H9 (cell line): ENCODE measurements around the gene ZDHHC3. TPM values are rescaled to one million over a fixed set of nuclear protein-coding genes. Genes with fewer than 3 reads are reported as not detected.
A peak's percentile ranks its signal among the peaks of the same experiment; 100 is the strongest.

Experiments used
- DNase-seq: peaks from one replicate; pipeline ENCODE4 v3.0.0-alpha.2; 2017
- H2AFZ ChIP-seq: one replicate; pipeline ENCODE4 v1.6.1; 2013; ENCODE audit warnings: mild to moderate bottlenecking, low read length, control low read depth, moderate library complexity
- H2AK5ac ChIP-seq: 2 replicates; pipeline ENCODE4 v1.6.1; 2013; ENCODE audit warnings: low read length, control low read depth, mixed read lengths; ENCODE audit not compliant: insufficient read length
- H2BK120ac ChIP-seq: one replicate; pipeline ENCODE4 v1.6.1; 2013; ENCODE audit warnings: low read depth, mild to moderate bottlenecking, low read length, control low read depth, inconsistent platforms; ENCODE audit not compliant: poor library complexity, severe bottlenecking
- H2BK12ac ChIP-seq: 2 replicates; pipeline ENCODE4 v1.6.1; 2013; ENCODE audit warnings: low read length, control low read depth, mixed read lengths, low read depth; ENCODE audit not compliant: insufficient read length
- H2BK15ac ChIP-seq: 2 replicates; pipeline ENCODE4 v1.6.1; 2013; ENCODE audit warnings: low read depth, low read length, control low read depth
- H2BK20ac ChIP-seq: one replicate; pipeline ENCODE4 v1.6.1; 2013; ENCODE audit warnings: low read depth, mild to moderate bottlenecking, low read length, control low read depth, inconsistent platforms; ENCODE audit not compliant: poor library complexity, severe bottlenecking
- H2BK5ac ChIP-seq: 2 replicates; pipeline ENCODE4 v1.6.1; 2013; ENCODE audit warnings: low read length, control low read depth, mixed read lengths; ENCODE audit not compliant: insufficient read length
- H3K14ac ChIP-seq: 2 replicates; pipeline ENCODE4 v1.6.1; 2013; ENCODE audit warnings: low read length, control low read depth; ENCODE audit not compliant: insufficient read depth
- H3K18ac ChIP-seq: 2 replicates; pipeline ENCODE4 v1.6.1; 2013; ENCODE audit warnings: low read depth, mild to moderate bottlenecking, mixed read lengths, low read length, control low read depth; ENCODE audit not compliant: insufficient read length
- H3K23ac ChIP-seq: 2 replicates; pipeline ENCODE4 v1.6.1; 2013; ENCODE audit warnings: low read length, control low read depth, mixed read lengths, low read depth; ENCODE audit not compliant: insufficient read length
- H3K23me2 ChIP-seq: 2 replicates; pipeline ENCODE4 v1.6.1; 2013; ENCODE audit warnings: low read depth, mild to moderate bottlenecking, mixed read lengths, low read length, control low read depth; ENCODE audit not compliant: insufficient read length, poor library complexity, severe bottlenecking
- H3K27ac ChIP-seq: 2 replicates; pipeline ENCODE4 v1.5.1; 2013; ENCODE audit warnings: low read length, control low read depth, mixed read lengths, low read depth; ENCODE audit not compliant: insufficient read length
- H3K27me3 ChIP-seq: 2 replicates; pipeline ENCODE4 v1.6.1; 2013; ENCODE audit warnings: low read length, control low read depth, inconsistent platforms; ENCODE audit not compliant: insufficient read depth
- H3K4ac ChIP-seq: 2 replicates; pipeline ENCODE4 v1.6.1; 2013; ENCODE audit warnings: low read depth, mild to moderate bottlenecking, control low read depth, inconsistent platforms, low read length, moderate library complexity
- H3K4me1 ChIP-seq: 2 replicates; pipeline ENCODE4 v1.6.1; 2013; ENCODE audit warnings: low read length, control low read depth, inconsistent platforms; ENCODE audit not compliant: insufficient read depth
- H3K4me2 ChIP-seq: 2 replicates; pipeline ENCODE4 v1.6.1; 2013; ENCODE audit warnings: low read length, control low read depth, mixed read lengths; ENCODE audit not compliant: insufficient read length, insufficient read depth
- H3K56ac ChIP-seq: 2 replicates; pipeline ENCODE4 v1.6.1; 2013; ENCODE audit warnings: low read depth, mild to moderate bottlenecking, mixed read lengths, low read length, control low read depth; ENCODE audit not compliant: insufficient read length
- H3K79me1 ChIP-seq: 2 replicates; pipeline ENCODE4 v1.6.1; 2013; ENCODE audit warnings: low read depth, mild to moderate bottlenecking, moderate library complexity, low read length, control low read depth, inconsistent platforms; ENCODE audit not compliant: insufficient read depth, poor library complexity, severe bottlenecking
- H3K79me2 ChIP-seq: 2 replicates; pipeline ENCODE4 v1.6.1; 2013; ENCODE audit warnings: low read length, control low read depth, inconsistent platforms; ENCODE audit not compliant: insufficient read depth
- H3K9ac ChIP-seq: 2 replicates; pipeline ENCODE4 v1.6.1; 2013; ENCODE audit warnings: low read length, control low read depth, mixed read lengths; ENCODE audit not compliant: insufficient read length; ENCODE audit errors: extremely low read depth
- H3K9me3 ChIP-seq: one replicate; pipeline ENCODE4 v1.6.1; 2013; ENCODE audit warnings: low read depth, low read length, inconsistent platforms; ENCODE audit not compliant: control insufficient read depth
- H3T11ph ChIP-seq: one replicate; pipeline ENCODE4 v1.6.1; 2013; ENCODE audit warnings: mild to moderate bottlenecking, low read length, control low read depth, inconsistent platforms
- H4K20me1 ChIP-seq: one replicate; pipeline ENCODE4 v1.6.1; 2013; ENCODE audit not compliant: control insufficient read depth, insufficient read length, insufficient read depth
- H4K5ac ChIP-seq: 2 replicates; pipeline ENCODE4 v1.6.1; 2013; ENCODE audit warnings: low read depth, mild to moderate bottlenecking, mixed read lengths, low read length, control low read depth; ENCODE audit not compliant: insufficient read length
- H4K8ac ChIP-seq: replicated peaks from 2 replicates; pipeline ENCODE4 v1.6.1; 2013; ENCODE audit warnings: low read length, control low read depth, mixed read lengths, low read depth; ENCODE audit not compliant: insufficient read length
- H4K91ac ChIP-seq: 2 replicates; pipeline ENCODE4 v1.6.1; 2013; ENCODE audit warnings: low read depth, mild to moderate bottlenecking, moderate library complexity, mixed read lengths, low read length, control low read depth; ENCODE audit not compliant: insufficient read length
- H3K27ac Mint-ChIP-seq, 3 experiments: 2 replicates in 2 of 3; 3 replicates in 1 of 3; pipeline ENCODE4 v1.8.0; 2020 to 2021; ENCODE audit warnings: mixed read lengths in 3 of 3, mild to moderate bottlenecking in 1 of 3, moderate library complexity in 1 of 3
- H3K27me3 Mint-ChIP-seq: 2 replicates; pipeline ENCODE4 v1.8.0; 2021; ENCODE audit warnings: low read depth, mild to moderate bottlenecking, moderate library complexity, mixed read lengths
- H3K36me3 Mint-ChIP-seq, 3 experiments: 2 replicates in 2 of 3; 3 replicates in 1 of 3; pipeline ENCODE4 v1.8.0; 2020 to 2021; ENCODE audit warnings: low read depth in 3 of 3, mixed read lengths in 3 of 3; ENCODE audit not compliant: insufficient read depth in 1 of 3
- H3K4me1 Mint-ChIP-seq, 2 experiments: 2 replicates each; pipeline ENCODE4 v1.8.0; 2020; ENCODE audit warnings: mixed read lengths in 2 of 2
- H3K4me3 Mint-ChIP-seq, 2 experiments: 2 replicates in 1 of 2; 3 replicates in 1 of 2; pipeline ENCODE4 v1.8.0; 2020 to 2021; ENCODE audit warnings: mild to moderate bottlenecking in 2 of 2, mixed read lengths in 2 of 2, moderate library complexity in 1 of 2
- H3K9me3 Mint-ChIP-seq, 2 experiments: 2 replicates in 1 of 2; 3 replicates in 1 of 2; pipeline ENCODE4 v1.8.0; 2020; ENCODE audit warnings: mild to moderate bottlenecking in 2 of 2, mixed read lengths in 2 of 2, moderate library complexity in 1 of 2
- CTCF ChIP-seq: fragments of 200-600 bp; sonication (generic); conservative IDR thresholded peaks from 3 replicates; pipeline ENCODE4 v1.8.0; 2021; ENCODE audit warnings: antibody characterized with exemption, mild to moderate bottlenecking
- WGBS: extraction: QIAGEN DNeasy Blood & Tissue Kit; methylation state at CpG from one replicate; pipeline ENCODE4 v1.1.7; 2013; ENCODE audit warnings: missing lambda C conversion rate, low lambda C conversion rate, mixed read lengths; ENCODE audit not compliant: insufficient read length; ENCODE audit errors: extremely low coverage; 5-methylcytosine and 5-hydroxymethylcytosine counted together
- total RNA-seq: library from RNA; stranded (reverse); gene quantifications from 2 replicates; pipeline ENCODE4 v1.2.1, GENCODE V29; 2021

The ZDHHC3 gene
- total RNA-seq, 1 experiment from 2014 or later, result 71.3 TPM

- Mint-ChIP-seq H3K36me3 (peaks cover 0 to 21% (median 2%) of the 10 kb centered on the region in 3 experiments; a peak in 3 of 7 replicates), H3K4me1 (peaks cover 5 to 7% of the 10 kb centered on the region in 2 experiments), H3K9me3 (no peaks in the 10 kb centered on the region), H3K27ac (no peak overlapping the region; a peak in 1 of 7 replicates), H3K27me3 (no peaks in the 10 kb centered on the region), H3K4me3 (no peak overlapping the region)
- Histone ChIP-seq H2BK12ac (no peak overlapping the region), H3K79me1 (no peaks in the 10 kb centered on the region), H2AFZ (no peak overlapping the region), H3K56ac (no peak overlapping the region), H3K27ac (no peak overlapping the region), H4K91ac (no peak overlapping the region), H4K5ac (no peak overlapping the region), H3K4me2 (no peak overlapping the region), H3K4me1 (no peaks in the 10 kb centered on the region), H3K79me2 (no peaks in the 10 kb centered on the region), H2AK5ac (no peak overlapping the region), H3K9ac (no peak overlapping the region), H3K23me2 (no peaks in the 10 kb centered on the region), H2BK15ac (no peak overlapping the region), H3K9me3 (no peaks in the 10 kb centered on the region), H4K8ac (no peak overlapping the region), H3K14ac (no peak overlapping the region), H3T11ph (no peak overlapping the region), H3K27me3 (no peaks in the 10 kb centered on the region), H3K18ac (no peak overlapping the region), H2BK120ac (no peak overlapping the region), H3K23ac (no peak overlapping the region), H4K20me1 (no peaks in the 10 kb centered on the region), H2BK20ac (no peak overlapping the region), H3K4ac (no peak overlapping the region), H2BK5ac (no peak overlapping the region)
- WGBS, result no CpG with 5 or more reads among the region's 6 CpGs
- no peak for DNase-seq
- TF ChIP-seq CTCF, result 0 out of 3 replicates have a peak, but pooled peaks have one; percentile 27
These were observed 57.4 kb downstream of the ZDHHC3 start for GRCh38 chr3:44918581-44918980.
